ENCODE results near the gene NKX6-2. TPM values are rescaled to one million over a fixed set of nuclear protein-coding genes. Genes with fewer than 3 reads are reported as not detected.
"Not testable (repeated sequence)": the region's sequence is repeated elsewhere in the genome, so short reads cannot be mapped to it uniquely, and the experiment has no call there.

The NKX6-2 gene
- polyA plus RNA-seq, 3 donors from 2014 or later = not detected

GRCh38 chr10:132745511-132745910 is 40.4 kb downstream of the NKX6-2 start:
- peaks cover 0 to 3% (median 0%) of the 10 kb centered on the region in 3 donors for H3K36me3 Mint-ChIP-seq
- no peak overlapping the region for H3K27ac Mint-ChIP-seq
- DNase-seq = no peak
- H3K27me3 Mint-ChIP-seq (ENCODE audit: low read depth in 3 of 3) = peaks cover 0 to 3% (median 0%) of the 10 kb centered on the region in 3 donors
- peaks cover 0 to 2% (median 0%) of the 10 kb centered on the region in 6 donors for H3K9me3 Mint-ChIP-seq
- H3K4me3 Mint-ChIP-seq = no peak overlapping the region
- no peaks in the 10 kb centered on the region for H3K4me1 Mint-ChIP-seq

- Mint-ChIP-seq H3K27ac (no peak overlapping the region), H3K36me3 (peaks cover 0 to 3% (median 0%) of the 10 kb centered on the region in 3 donors), H3K27me3 (ENCODE audit: low read depth in 3 of 3) (peaks cover 0 to 3% (median 0%) of the 10 kb centered on the region in 3 donors), H3K4me3 (no peak overlapping the region), H3K9me3 (peaks cover 0 to 2% (median 0%) of the 10 kb centered on the region in 6 donors), H3K4me1 (no peaks in the 10 kb centered on the region)
- DNase-seq = no peak
These were observed 41.1 kb downstream of the NKX6-2 start for GRCh38 chr10:132744839-132745238.

GRCh38 chr10:132743925-132744490 is 41.9 kb downstream of the NKX6-2 start:
- H3K27me3 Mint-ChIP-seq (ENCODE audit: low read depth in 3 of 3) = peaks cover 0 to 3% (median 0%) of the 10 kb centered on the region in 3 donors
- H3K4me3 Mint-ChIP-seq = no peak overlapping the region
- no peak for DNase-seq
- no peak overlapping the region for H3K27ac Mint-ChIP-seq
- peaks cover 0 to 2% (median 0%) of the 10 kb centered on the region in 6 donors for H3K9me3 Mint-ChIP-seq
- H3K4me1 Mint-ChIP-seq = no peaks in the 10 kb centered on the region
- H3K36me3 Mint-ChIP-seq = peaks cover 0 to 3% (median 0%) of the 10 kb centered on the region in 3 donors

GRCh38 chr10:132743196-132743924 is 42.6 kb downstream of the NKX6-2 start:
- H3K27me3 Mint-ChIP-seq (ENCODE audit: low read depth in 3 of 3); H3K27ac Mint-ChIP-seq; H3K4me1 Mint-ChIP-seq; H3K9me3 Mint-ChIP-seq; H3K36me3 Mint-ChIP-seq; H3K4me3 Mint-ChIP-seq: not testable (repeated sequence)
- DNase-seq = peak in 1 of 3 donors; percentile 2

GRCh38 chr10:132742837-132743194 is 43.1 kb downstream of the NKX6-2 start:
- peaks cover 0 to 3% (median 0%) of the 10 kb centered on the region in 3 donors for H3K27me3 Mint-ChIP-seq (ENCODE audit: low read depth in 3 of 3)
- H3K36me3 Mint-ChIP-seq = no peaks in the 10 kb centered on the region
- no peak overlapping the region for H3K4me3 Mint-ChIP-seq
- DNase-seq = no peak
- H3K4me1 Mint-ChIP-seq = no peaks in the 10 kb centered on the region
- H3K27ac Mint-ChIP-seq = no peak overlapping the region
- H3K9me3 Mint-ChIP-seq = no peaks in the 10 kb centered on the region

GRCh38 chr10:132742167-132742836 is 43.6 kb downstream of the NKX6-2 start:
- no peaks in the 10 kb centered on the region for H3K36me3 Mint-ChIP-seq
- H3K27me3 Mint-ChIP-seq (ENCODE audit: low read depth in 3 of 3) = peaks cover 0 to 3% (median 0%) of the 10 kb centered on the region in 3 donors
- H3K4me3 Mint-ChIP-seq = no peak overlapping the region
- no peak for DNase-seq
- H3K27ac Mint-ChIP-seq = no peak overlapping the region
- no peaks in the 10 kb centered on the region for H3K4me1 Mint-ChIP-seq
- H3K9me3 Mint-ChIP-seq = no peaks in the 10 kb centered on the region

- Mint-ChIP-seq H3K4me1 (no peaks in the 10 kb centered on the region), H3K36me3 (no peaks in the 10 kb centered on the region), H3K27ac (no peak overlapping the region), H3K4me3 (no peak overlapping the region), H3K27me3 (ENCODE audit: low read depth in 3 of 3) (peaks cover 0 to 3% (median 0%) of the 10 kb centered on the region in 3 donors), H3K9me3 (no peaks in the 10 kb centered on the region)
- no peak for DNase-seq
These were observed 45.4 kb downstream of the NKX6-2 start for GRCh38 chr10:132740588-132740987.

GRCh38 chr10:132739225-132739613 is 46.7 kb downstream of the NKX6-2 start:
- H3K36me3 Mint-ChIP-seq = no peaks in the 10 kb centered on the region
- DNase-seq = no peak

GRCh38 chr10:132738454-132739224 is 47.3 kb downstream of the NKX6-2 start:
- no peak overlapping the region for H3K4me3 Mint-ChIP-seq
- no peak overlapping the region for H3K27ac Mint-ChIP-seq
- no peak for DNase-seq
- H3K4me1 Mint-ChIP-seq = no peaks in the 10 kb centered on the region
- peaks cover 0 to 5% (median 0%) of the 10 kb centered on the region in 3 donors for H3K27me3 Mint-ChIP-seq (ENCODE audit: low read depth in 3 of 3)
- no peaks in the 10 kb centered on the region for H3K36me3 Mint-ChIP-seq
- no peaks in the 10 kb centered on the region for H3K9me3 Mint-ChIP-seq

More at GRCh38 chr10:132739225-132739613, 46.7 kb downstream of the NKX6-2 start:
- H3K4me1 Mint-ChIP-seq = no peaks in the 10 kb centered on the region
- no peak overlapping the region for H3K27ac Mint-ChIP-seq
- peaks cover 0 to 3% (median 0%) of the 10 kb centered on the region in 3 donors for H3K27me3 Mint-ChIP-seq (ENCODE audit: low read depth in 3 of 3)
- no peaks in the 10 kb centered on the region for H3K9me3 Mint-ChIP-seq
- no peak overlapping the region for H3K4me3 Mint-ChIP-seq

GRCh38 chr10:132737390-132738048 is 48.4 kb downstream of the NKX6-2 start:
- DNase-seq = no peak
- Mint-ChIP-seq H3K36me3 (no peaks in the 10 kb centered on the region), H3K9me3 (no peaks in the 10 kb centered on the region), H3K27ac (no peak overlapping the region), H3K4me1 (no peaks in the 10 kb centered on the region), H3K4me3 (no peak overlapping the region), H3K27me3 (ENCODE audit: low read depth in 3 of 3) (peaks cover 0 to 7% (median 0%) of the 10 kb centered on the region in 3 donors)

- Mint-ChIP-seq H3K4me3 (no peak overlapping the region), H3K27ac (no peak overlapping the region), H3K4me1 (no peaks in the 10 kb centered on the region), H3K27me3 (ENCODE audit: low read depth in 3 of 3) (peaks cover 0 to 6% (median 0%) of the 10 kb centered on the region in 3 donors), H3K36me3 (no peaks in the 10 kb centered on the region), H3K9me3 (no peaks in the 10 kb centered on the region)
- DNase-seq = no peak
These were observed 50.0 kb downstream of the NKX6-2 start for GRCh38 chr10:132735923-132736391.

- H3K27me3 Mint-ChIP-seq (ENCODE audit: low read depth in 3 of 3) = peaks cover 0 to 6% (median 0%) of the 10 kb centered on the region in 3 donors
- no peaks in the 10 kb centered on the region for H3K9me3 Mint-ChIP-seq
- no peaks in the 10 kb centered on the region for H3K36me3 Mint-ChIP-seq
- H3K4me1 Mint-ChIP-seq = no peaks in the 10 kb centered on the region
- H3K4me3 Mint-ChIP-seq = no peak overlapping the region
- no peak overlapping the region for H3K27ac Mint-ChIP-seq
- DNase-seq = no peak
These were observed 50.6 kb downstream of the NKX6-2 start for GRCh38 chr10:132735341-132735775.

GRCh38 chr10:132733926-132734325 is 52.0 kb downstream of the NKX6-2 start:
- no peak for DNase-seq
- Mint-ChIP-seq H3K27me3 (ENCODE audit: low read depth in 3 of 3) (peaks cover 0 to 7% (median 0%) of the 10 kb centered on the region in 3 donors), H3K4me1 (no peaks in the 10 kb centered on the region), H3K9me3 (no peaks in the 10 kb centered on the region), H3K4me3 (no peak overlapping the region), H3K36me3 (no peaks in the 10 kb centered on the region), H3K27ac (no peak overlapping the region)
